Heart left ventricle (tissue), 16 donors: ENCODE data around the gene INPPL1. TPM values are rescaled to one million over a fixed set of nuclear protein-coding genes. Genes with fewer than 3 reads are reported as not detected.

ENCODE experiments used
- ATAC-seq, 4 donors: fragments of 200-7000 bp; cut with Tn5 transposase; one replicate each; pipeline ENCODE4 v1.9.1; 2020 to 2022; ENCODE audit warnings: moderate library complexity in 4 of 4, mild to moderate bottlenecking in 3 of 4, moderate number of reproducible peaks in 1 of 4
- DNase-seq, 5 donors: peaks; one replicate each; pipeline ENCODE4 v3.0.0-alpha.2; 2020
- H3K27ac ChIP-seq, 12 donors: fragments of 200-600 bp; sonication (generic) in 4 of 12; one replicate each; pipeline versions ENCODE4 v1.5.0 to v1.8.0; 2016 to 2022; ENCODE audit warnings: mild to moderate bottlenecking in 2 of 12
- H3K27me3 ChIP-seq, 9 donors: fragments of 200-600 bp; sonication (generic) in 2 of 9; one replicate each; pipeline versions ENCODE4 v1.5.1 to v1.8.0; 2016 to 2022; ENCODE audit warnings: mild to moderate bottlenecking in 3 of 9
- H3K36me3 ChIP-seq, 9 donors: fragments of 200-600 bp; sonication (generic) in 2 of 9; one replicate each; pipeline versions ENCODE4 v1.5.0 to v1.8.0; 2018 to 2022; ENCODE audit warnings: mild to moderate bottlenecking in 2 of 9
- H3K4me1 ChIP-seq, 12 donors: fragments of 200-600 bp; sonication (generic) in 4 of 12; one replicate each; pipeline versions ENCODE4 v1.5.0 to v1.8.0; 2016 to 2022; ENCODE audit warnings: mild to moderate bottlenecking in 3 of 12
- H3K4me3 ChIP-seq, 12 donors: fragments of 200-600 bp; sonication (generic) in 4 of 12; one replicate each; pipeline versions ENCODE4 v1.5.0 to v1.8.0; 2017 to 2022; ENCODE audit warnings: mild to moderate bottlenecking in 9 of 12, moderate library complexity in 4 of 12
- H3K9me3 ChIP-seq, 12 donors: fragments of 200-600 bp; sonication (generic) in 4 of 12; one replicate each; pipeline versions ENCODE4 v1.5.0 to v1.8.0; 2016 to 2022; ENCODE audit warnings: mild to moderate bottlenecking in 1 of 12
- CTCF ChIP-seq, 12 donors: fragments of 200-600 bp; sonication (generic) in 4 of 12; IDR thresholded peaks; one replicate each; pipeline versions ENCODE4 v1.5.0 to v1.8.0; 2018 to 2022; ENCODE audit warnings: antibody characterized with exemption in 12 of 12, mild to moderate bottlenecking in 5 of 12
- POLR2A ChIP-seq, 2 donors: fragments of 450-650 bp; IDR thresholded peaks; one replicate each; pipeline ENCODE4 v1.6.1; 2017; ENCODE audit warnings: antibody characterized with exemption in 2 of 2, mild to moderate bottlenecking in 2 of 2, moderate library complexity in 2 of 2
- WGBS, 4 donors: extraction: QIAGEN DNeasy Blood & Tissue Kit in 2 of 4; methylation state at CpG; one replicate each; pipeline versions ENCODE4 v1.1.5 to v1.1.7; 2013 to 2018; 5-methylcytosine and 5-hydroxymethylcytosine counted together
- intact Hi-C, 10 donors: fragments of 100-400 bp; cut with DNase I; formaldehyde crosslinking; loops; one replicate each; pipeline versions ENCODE4 v1.11.1 to v1.14.2; 2022
- polyA plus RNA-seq, 2 donors: library from polyadenylated mRNA; stranded (reverse); fragments of 200-250 nt; gene quantifications; one replicate each; pipeline ENCODE4 v1.2.3, GENCODE V29; 2013
- total RNA-seq, 9 donors: library from RNA; depleted of rRNA in 2 of 9; stranded (reverse); fragments of >200 nt in 2 of 9; fragmentation: NEBNext Ultra II Directional in 3 of 9; extraction: Animal tissue kit (Norgen Biotek cat#: 25700) in 3 of 9; gene quantifications; one replicate each; pipeline versions ENCODE4 v1.1.0 to v1.2.4, GENCODE V29; 2016 to 2023
- donor health status: ischemic (EF 13 %, LVEDD 7.1; RV severe dilation, severe dysfunction).
- donor health status: healthy with polysubstance abuse.
- donor health status: DM: no; HTN: yes; CAD: no.
- donor health status: DM: no; HTN: no; CAD: no.
- donor health status: ischemic (EF 25% LVEDD 6.9; RV normal size, moderate dysfunction).
- donor health status: ischemic (EF 25% LVEDD 5.7; RV mildly dilated, moderate dysfunction).
- donor health status: healthy.
- donor health status: DM: yes; HTN: yes; CAD: no.
- donor health status: ischemic (EF 35%, LVEDD 5.7; RV mildly dilated, moderate dysfunction).
- donor health status: nonischemic (EF 11% LVEDD 7.7; RV severe dilation, severe dysfunction).
- donor health status: DM: yes; HTN: yes; CAD: no.
- donor health status: PGD.
- donor health status: ischemic (EF 29% LVEDD 5.4; RV normal size, mild dysfunction).
- donor health status: nonischemic (EF 23%, LVEDD 6.1; RV moderate dilation, normal function).

INPPL1 gene
- total and polyA plus RNA-seq, 11 donors = 73.2 to 146 (median 99.4) TPM

DNA sequence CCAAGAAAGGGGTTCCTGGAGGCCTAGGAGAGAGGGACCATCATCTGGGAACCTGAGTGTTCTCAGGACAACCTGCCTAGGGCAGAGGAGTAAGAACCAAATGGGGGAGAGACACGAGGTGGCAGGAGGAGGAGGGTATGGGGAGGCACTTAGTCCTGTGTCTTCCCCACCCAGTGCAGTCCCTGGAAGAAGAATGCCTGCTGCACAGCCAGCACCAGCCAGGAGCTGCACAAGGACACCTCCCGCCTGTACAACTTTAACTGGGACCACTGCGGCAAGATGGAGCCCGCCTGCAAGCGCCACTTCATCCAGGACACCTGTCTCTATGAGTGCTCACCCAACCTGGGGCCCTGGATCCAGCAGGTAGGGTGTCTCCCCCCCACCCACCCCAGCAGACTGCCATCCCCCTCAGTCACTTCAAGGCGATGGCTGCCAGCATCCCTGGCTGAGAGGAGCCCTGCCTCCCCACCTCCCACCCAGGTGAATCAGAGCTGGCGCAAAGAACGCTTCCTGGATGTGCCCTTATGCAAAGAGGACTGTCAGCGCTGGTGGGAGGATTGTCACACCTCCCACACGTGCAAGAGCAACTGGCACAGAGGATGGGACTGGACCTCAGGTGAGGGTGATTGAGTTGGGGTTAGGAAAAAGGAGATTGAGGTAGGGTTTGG is 3.7 kb upstream of the INPPL1 start:
- Histone ChIP-seq H3K9me3 (no peaks in the 10 kb centered on the region), H3K27me3 (peaks cover 0 to 7% (median 0%) of the 10 kb centered on the region in 9 donors), H3K36me3 (no peaks in the 10 kb centered on the region), H3K27ac (no peak overlapping the region), H3K4me3 (no peak overlapping the region), H3K4me1 (peaks cover 0 to 52% (median 16%) of the 10 kb centered on the region in 12 donors)
- WGBS, 4 donors = 83 to 93% (median 92%) methylated on average over 10 of the region's 10 CpGs
- ATAC-seq (no peak), DNase-seq (no peak)
- intact Hi-C loops = loop anchor here in 5 of 10 donors (5.0 to 10.0 kb wide), 5 partner anchors 109 to 206 kb away; partner anchors contain the start of gene ANAPC15 (in 1 of the 5)
- TF ChIP-seq CTCF (IDR thresholded peaks at IDR 0.05) = no peak
- TF ChIP-seq POLR2A (IDR thresholded peaks at IDR 0.05) = no peak

- WGBS, 4 donors = 81 to 95% (median 86%) methylated on average over 3 to 7 of the region's 7 CpGs
- no peak overlapping the region for H3K4me3 ChIP-seq
- H3K27ac ChIP-seq = peak overlapping the region in 3 of 12 donors; percentile 96 to 100 (median 99)
- DNase-seq (peak in 1 of 5 donors; percentile 39), ATAC-seq (no peak)
- TF ChIP-seq CTCF (IDR thresholded peaks at IDR 0.05) (no peak), POLR2A (IDR thresholded peaks at IDR 0.05) (no peak)
- intact Hi-C loops = loop anchor here in 5 of 10 donors (2.0 to 10.0 kb wide), 6 partner anchors 109 to 207 kb away; partner anchors contain the start of gene ANAPC15 (in 2 of the 5)
- peaks cover 0 to 7% (median 0%) of the 10 kb centered on the region in 9 donors for H3K27me3 ChIP-seq
- peaks cover 0 to 55% (median 17%) of the 10 kb centered on the region in 12 donors for H3K4me1 ChIP-seq
- no peaks in the 10 kb centered on the region for H3K9me3 ChIP-seq
- no peaks in the 10 kb centered on the region for H3K36me3 ChIP-seq
Observed at GRCh38 chr11:72221386-72222075, 3.0 kb upstream of the INPPL1 start.

GRCh38 chr11:72222106-72222891 is 2.3 kb upstream of the INPPL1 start:
- peaks cover 0 to 7% (median 0%) of the 10 kb centered on the region in 9 donors for H3K27me3 ChIP-seq
- peak overlapping the region in 11 of 12 donors; percentile 96 to 100 (median 99) for H3K27ac ChIP-seq
- peaks cover 0 to 7% (median 4%) of the 10 kb centered on the region in 9 donors for H3K36me3 ChIP-seq
- no peaks in the 10 kb centered on the region for H3K9me3 ChIP-seq
- ATAC-seq (no peak), DNase-seq (peak in 1 of 5 donors; percentile 27)
- intact Hi-C loops = loop anchor here in 5 of 10 donors (2.0 to 10.0 kb wide), 6 partner anchors 109 to 207 kb away; partner anchors contain the start of gene ANAPC15 (in 2 of the 5)
- H3K4me1 ChIP-seq = peaks cover 0 to 55% (median 17%) of the 10 kb centered on the region in 12 donors
- H3K4me3 ChIP-seq = peak overlapping the region; percentile 58 to 99 (median 88)
- WGBS, 4 donors = 59 to 68% (median 63%) methylated on average over 6 of the region's 6 CpGs
- no peak for TF ChIP-seq CTCF (IDR thresholded peaks at IDR 0.05)
